Activated CD4-positive, alpha-beta T cell treated with anti-CD3 and anti-CD28 coated beads, Interleukin-10, Interleukin-2, amounts not matched to agents 100 ng/mL and 50 ng/mL, durations not matched to agents 16 hours and 8 hours (primary cell): ENCODE data around the gene MYT1.
"Not testable (repeated sequence)": the region's sequence is repeated elsewhere in the genome, so short reads cannot be mapped to it uniquely, and the experiment has no call there.

Experiments
- DNase-seq: peaks from one replicate; pipeline ENCODE4 v3.0.0-alpha.2; 2020

MYT1 gene

DNA sequence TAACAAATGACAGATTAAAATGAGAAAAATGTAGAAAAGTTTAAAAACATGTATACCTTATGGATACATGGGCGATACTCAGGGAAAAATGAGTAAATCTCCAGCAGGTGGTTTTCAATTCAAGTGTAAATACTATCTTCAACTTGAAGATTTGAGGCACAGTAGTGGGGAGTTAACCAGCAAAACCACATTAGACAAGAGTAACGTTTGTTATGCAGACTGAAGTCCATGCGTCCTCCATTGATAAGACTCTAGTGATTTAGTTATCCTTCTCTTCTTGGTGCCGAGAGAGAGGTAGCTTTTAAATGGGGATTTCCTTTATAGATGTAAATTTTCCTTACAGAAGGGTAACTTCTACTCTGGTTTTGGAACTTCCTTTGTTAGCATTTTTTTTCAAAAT is 119.4 kb downstream of the MYT1 start:
- no peak for DNase-seq

GRCh38 chr20:64285579-64286446 is 121.6 kb downstream of the MYT1 start:
- DNase-seq, result peak; percentile 98

GRCh38 chr20:64286447-64287263 is 122.4 kb downstream of the MYT1 start:
- DNase-seq, result not testable (repeated sequence)

- DNase-seq, result not testable (repeated sequence)
These were observed 123.0 kb downstream of the MYT1 start for GRCh38 chr20:64287264-64287590.
